Measurements from ENCODE around the gene SRGAP3.

GRCh38 chr3:9247941-9248521 is 1.4 kb downstream of the SRGAP3 start:
- TF ChIP-seq CTCF (IDR thresholded peaks at IDR 0.05) (no peak), POLR2A (IDR thresholded peaks at IDR 0.05) (no peak)

All from uterus (tissue), 2 donors.